DOHH2 (cell line): ENCODE measurements around the gene SFXN5.

Experiments
- CTCF ChIP-seq: fragments of 200-600 bp; sonication (generic); IDR thresholded peaks from one replicate; pipeline ENCODE4 v1.5.1; 2014; ENCODE audit warnings: antibody characterized with exemption, mild to moderate bottlenecking, low read depth, low read length; ENCODE audit not compliant: poor library complexity, severe bottlenecking
- EZH2phosphoT487 ChIP-seq: fragments of 200-600 bp; sonication (generic); IDR thresholded peaks from 2 replicates; pipeline ENCODE4 v1.6.1; 2017; ENCODE audit warnings: borderline replicate concordance, mild to moderate bottlenecking, antibody characterized with exemption, low read length, moderate library complexity, mixed read lengths

GRCh38 chr2:73031095-73031678 is 40.3 kb downstream of the SFXN5 start:
- TF ChIP-seq EZH2phosphoT487: no peak
- TF ChIP-seq CTCF: no peak
